Ascending aorta (tissue), 2 donors: ENCODE data around the gene MAF. TPM values are rescaled to one million over a fixed set of nuclear protein-coding genes. Genes with fewer than 3 reads are reported as not detected.

Experiments used
- DNase-seq, 2 donors: peaks; one replicate each; pipeline ENCODE4 v3.0.0-alpha.2; 2019; ENCODE audit warnings: low spot score in 2 of 2
- H3K27ac ChIP-seq, 2 donors: fragments of 200-600 bp; sonication (generic); one replicate each; pipeline ENCODE4 v1.5.1; 2016 to 2017; ENCODE audit warnings: mild to moderate bottlenecking in 1 of 2
- H3K27me3 ChIP-seq: fragments of 200-600 bp; sonication (generic); one replicate; pipeline ENCODE4 v1.5.1; 2017
- H3K36me3 ChIP-seq, 2 donors: fragments of 200-600 bp; sonication (generic); one replicate each; pipeline ENCODE4 v1.5.1; 2016
- H3K4me1 ChIP-seq, 2 donors: fragments of 200-600 bp; sonication (generic); one replicate each; pipeline ENCODE4 v1.5.1; 2016 to 2017; ENCODE audit warnings: mild to moderate bottlenecking in 1 of 2
- H3K4me3 ChIP-seq, 2 donors: fragments of 200-600 bp; sonication (generic); one replicate each; pipeline ENCODE4 v1.5.1; 2016 to 2017; ENCODE audit warnings: mild to moderate bottlenecking in 1 of 2
- H3K9me3 ChIP-seq, 2 donors: fragments of 200-600 bp; sonication (generic); one replicate each; pipeline ENCODE4 v1.5.1; 2016
- intact Hi-C: fragments of 100-400 bp; cut with DNase I; formaldehyde crosslinking; loops from one replicate; pipeline ENCODE4 v1.15.1; 2023
- total RNA-seq: library from RNA; depleted of rRNA; stranded (reverse); fragments of >200 nt; gene quantifications from one replicate; pipeline ENCODE4 v1.1.0, GENCODE V29; 2016
- TF ChIP-seq, protein P1 (sequence below), 3 experiments: fragments of 200-600 bp in 2 of 3; fragments of 450-650 bp in 1 of 3; sonication (generic) in 2 of 3; IDR thresholded peaks; one replicate each; pipeline ENCODE4 v1.5.1; 2016 to 2019; ENCODE audit warnings: antibody characterized with exemption in 3 of 3, mild to moderate bottlenecking in 1 of 3, moderate library complexity in 1 of 3

MAF gene
- total RNA-seq, 1 donor from 2014 or later: 41.1 TPM

DNA sequence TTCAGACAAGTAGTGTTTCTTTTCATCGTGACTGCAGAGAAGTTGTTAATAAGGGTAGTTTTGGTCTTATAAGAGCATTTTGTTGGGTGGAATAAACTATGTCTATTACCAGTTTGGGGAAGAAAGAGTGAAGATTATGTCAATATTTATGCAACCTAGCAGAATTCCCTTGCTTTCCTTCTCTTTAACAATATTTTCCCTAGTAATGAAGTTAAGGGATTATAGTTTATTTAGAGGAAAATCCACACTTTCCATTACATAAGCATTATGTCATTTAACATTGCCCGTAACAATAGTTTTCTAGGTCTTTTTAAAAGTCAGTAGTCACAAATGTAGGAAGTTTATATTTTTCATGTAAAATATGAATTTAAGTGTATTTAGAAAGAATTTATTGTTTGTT lies 2.5 kb upstream of the MAF start:
- no peak for DNase-seq
- Histone ChIP-seq H3K9me3 (no peaks in the 10 kb centered on the region), H3K27ac (no peak overlapping the region), H3K36me3 (no peaks in the 10 kb centered on the region), H3K4me3 (no peak overlapping the region), H3K27me3 (no peaks in the 10 kb centered on the region), H3K4me1 (peaks cover 0 to 13% of the 10 kb centered on the region in 2 donors)
- TF ChIP-seq, protein P1, sequence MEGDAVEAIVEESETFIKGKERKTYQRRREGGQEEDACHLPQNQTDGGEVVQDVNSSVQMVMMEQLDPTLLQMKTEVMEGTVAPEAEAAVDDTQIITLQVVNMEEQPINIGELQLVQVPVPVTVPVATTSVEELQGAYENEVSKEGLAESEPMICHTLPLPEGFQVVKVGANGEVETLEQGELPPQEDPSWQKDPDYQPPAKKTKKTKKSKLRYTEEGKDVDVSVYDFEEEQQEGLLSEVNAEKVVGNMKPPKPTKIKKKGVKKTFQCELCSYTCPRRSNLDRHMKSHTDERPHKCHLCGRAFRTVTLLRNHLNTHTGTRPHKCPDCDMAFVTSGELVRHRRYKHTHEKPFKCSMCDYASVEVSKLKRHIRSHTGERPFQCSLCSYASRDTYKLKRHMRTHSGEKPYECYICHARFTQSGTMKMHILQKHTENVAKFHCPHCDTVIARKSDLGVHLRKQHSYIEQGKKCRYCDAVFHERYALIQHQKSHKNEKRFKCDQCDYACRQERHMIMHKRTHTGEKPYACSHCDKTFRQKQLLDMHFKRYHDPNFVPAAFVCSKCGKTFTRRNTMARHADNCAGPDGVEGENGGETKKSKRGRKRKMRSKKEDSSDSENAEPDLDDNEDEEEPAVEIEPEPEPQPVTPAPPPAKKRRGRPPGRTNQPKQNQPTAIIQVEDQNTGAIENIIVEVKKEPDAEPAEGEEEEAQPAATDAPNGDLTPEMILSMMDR (IDR thresholded peaks at IDR 0.05): no peak
- intact Hi-C loops: loop anchor here (5.0 to 10.0 kb wide), 3 partner anchors 69 to 1478 kb away; no protein-coding TSS in a partner anchor

DNA sequence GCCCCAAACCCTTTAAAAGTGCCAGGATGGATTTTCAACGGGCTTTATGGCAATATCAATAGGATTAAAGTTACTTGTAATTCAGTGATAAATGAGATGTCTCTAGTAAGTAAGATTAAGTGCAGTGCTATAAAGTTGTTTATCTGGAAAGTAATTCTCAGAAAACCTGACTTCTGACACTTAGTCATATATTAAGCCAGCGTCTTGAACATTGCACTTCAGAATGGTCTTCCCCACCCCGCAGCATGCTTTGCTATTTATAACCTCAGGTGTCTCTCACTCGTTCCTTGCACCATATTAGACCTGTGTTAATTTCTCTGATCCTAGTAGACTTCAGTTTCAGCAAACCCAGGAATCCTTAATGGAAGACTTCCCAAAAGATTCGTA lies 2.1 kb upstream of the MAF start:
- DNase-seq: no peak
- Histone ChIP-seq H3K27ac (peak overlapping the region; percentile 6 to 34), H3K4me1 (peaks cover 0 to 11% of the 10 kb centered on the region in 2 donors), H3K9me3 (no peaks in the 10 kb centered on the region), H3K27me3 (no peaks in the 10 kb centered on the region), H3K36me3 (no peaks in the 10 kb centered on the region), H3K4me3 (peak overlapping the region; percentile 80 to 97)
- TF ChIP-seq, protein P1 (IDR thresholded peaks at IDR 0.05): no peak
- intact Hi-C loops: loop anchor here (5.0 to 10.0 kb wide), 3 partner anchors 70 to 1478 kb away; no protein-coding TSS in a partner anchor

DNA sequence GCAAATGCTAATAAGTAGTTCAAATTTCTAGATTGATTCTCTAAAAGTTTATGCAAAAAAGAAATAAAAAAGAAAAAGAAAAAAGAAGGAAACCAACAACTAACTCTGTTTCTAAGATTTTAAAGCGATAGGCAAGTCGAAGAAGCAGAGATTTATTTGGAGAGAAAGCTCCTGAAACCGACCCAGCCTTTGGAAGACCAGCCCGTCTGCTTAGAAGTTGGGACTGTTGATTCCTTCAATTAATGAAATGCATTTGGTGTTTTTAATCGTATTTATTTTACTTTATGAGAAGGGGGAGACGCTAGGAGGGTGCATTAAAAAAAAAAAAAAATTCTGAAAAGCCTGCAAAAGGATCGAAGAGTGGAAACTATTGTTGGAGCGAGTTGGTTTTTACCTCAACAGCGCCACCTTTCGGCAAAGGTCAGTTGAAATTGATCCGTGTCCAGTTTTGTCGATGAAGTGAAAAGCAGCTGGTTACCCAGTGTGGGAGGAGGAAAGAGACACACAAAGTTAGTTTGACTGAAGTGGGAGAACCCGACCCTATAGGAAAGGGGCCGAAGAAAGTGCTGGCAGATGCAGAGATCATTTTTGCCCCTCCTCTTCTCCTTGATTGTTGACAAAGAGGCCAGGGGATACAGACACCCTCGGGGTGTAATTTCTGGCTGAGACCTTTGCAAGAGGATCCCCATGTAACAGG lies 1.5 kb upstream of the MAF start:
- H3K4me3 ChIP-seq: peak overlapping the region; percentile 80 to 97
- TF ChIP-seq, protein P1 (IDR thresholded peaks at IDR 0.05): peak; percentile 59 to 85 (median 67)
- H3K27ac ChIP-seq: peak overlapping the region; percentile 83 to 94
- H3K27me3 ChIP-seq: no peaks in the 10 kb centered on the region
- no peaks in the 10 kb centered on the region for H3K9me3 ChIP-seq
- no peaks in the 10 kb centered on the region for H3K36me3 ChIP-seq
- peak in 1 of 2 donors; percentile 88 for DNase-seq
- intact Hi-C loops: loop anchor here (2.0 to 10.0 kb wide), 7 partner anchors 70 to 1477 kb away; no protein-coding TSS in a partner anchor
- peaks cover 0 to 6% of the 10 kb centered on the region in 2 donors for H3K4me1 ChIP-seq

DNA sequence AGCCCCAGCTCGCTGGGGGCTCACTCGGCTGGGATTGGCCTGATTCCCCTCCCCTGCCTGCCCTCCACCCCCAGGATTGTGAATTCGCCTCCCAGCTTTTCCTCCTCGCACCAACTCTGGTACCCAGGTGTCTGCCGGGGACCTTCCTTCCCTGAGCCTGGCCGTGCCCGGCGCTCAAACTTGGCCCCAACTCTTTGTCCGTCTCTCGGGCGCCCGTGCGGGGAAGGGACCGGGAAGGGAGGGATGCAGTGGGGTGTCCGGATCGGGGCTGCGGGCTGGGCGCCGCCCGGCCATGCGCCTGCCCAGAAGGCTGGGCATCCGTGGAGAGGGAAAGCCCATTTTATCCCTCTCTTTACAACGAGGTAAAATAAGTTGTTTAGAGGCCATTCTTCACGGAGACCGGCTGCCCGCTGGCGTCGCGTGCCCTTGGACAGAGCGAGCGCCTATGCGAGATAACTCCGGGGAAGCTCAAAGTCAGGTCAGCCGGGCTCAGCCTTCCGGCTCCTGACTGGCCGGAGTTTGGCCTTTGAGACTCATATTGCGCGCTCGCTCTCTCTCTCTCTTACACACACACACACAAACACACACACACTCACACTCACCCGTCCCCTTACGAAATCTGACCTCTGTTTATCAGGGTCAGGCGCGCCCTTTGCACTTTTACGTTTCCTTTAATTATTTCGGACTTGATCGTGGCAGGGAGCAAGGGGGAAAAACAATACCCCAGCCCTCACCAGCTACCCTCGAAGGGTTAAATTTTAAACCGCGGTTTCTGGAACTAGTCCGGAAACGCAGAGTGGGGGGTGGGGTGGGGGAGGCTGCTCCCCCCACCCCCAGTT lies 774 bp upstream of the MAF start:
- DNase-seq: peak in 1 of 2 donors; percentile 79
- Histone ChIP-seq H3K27ac (peak overlapping the region; percentile 83 to 94), H3K4me3 (peak overlapping the region; percentile 80 to 97), H3K36me3 (no peaks in the 10 kb centered on the region), H3K4me1 (peaks cover 0 to 5% of the 10 kb centered on the region in 2 donors), H3K9me3 (no peaks in the 10 kb centered on the region), H3K27me3 (no peaks in the 10 kb centered on the region)
- intact Hi-C loops: loop anchor here (2.0 to 10.0 kb wide), 7 partner anchors 71 to 1477 kb away; no protein-coding TSS in a partner anchor
- TF ChIP-seq, protein P1 (IDR thresholded peaks at IDR 0.05): no peak

DNA sequence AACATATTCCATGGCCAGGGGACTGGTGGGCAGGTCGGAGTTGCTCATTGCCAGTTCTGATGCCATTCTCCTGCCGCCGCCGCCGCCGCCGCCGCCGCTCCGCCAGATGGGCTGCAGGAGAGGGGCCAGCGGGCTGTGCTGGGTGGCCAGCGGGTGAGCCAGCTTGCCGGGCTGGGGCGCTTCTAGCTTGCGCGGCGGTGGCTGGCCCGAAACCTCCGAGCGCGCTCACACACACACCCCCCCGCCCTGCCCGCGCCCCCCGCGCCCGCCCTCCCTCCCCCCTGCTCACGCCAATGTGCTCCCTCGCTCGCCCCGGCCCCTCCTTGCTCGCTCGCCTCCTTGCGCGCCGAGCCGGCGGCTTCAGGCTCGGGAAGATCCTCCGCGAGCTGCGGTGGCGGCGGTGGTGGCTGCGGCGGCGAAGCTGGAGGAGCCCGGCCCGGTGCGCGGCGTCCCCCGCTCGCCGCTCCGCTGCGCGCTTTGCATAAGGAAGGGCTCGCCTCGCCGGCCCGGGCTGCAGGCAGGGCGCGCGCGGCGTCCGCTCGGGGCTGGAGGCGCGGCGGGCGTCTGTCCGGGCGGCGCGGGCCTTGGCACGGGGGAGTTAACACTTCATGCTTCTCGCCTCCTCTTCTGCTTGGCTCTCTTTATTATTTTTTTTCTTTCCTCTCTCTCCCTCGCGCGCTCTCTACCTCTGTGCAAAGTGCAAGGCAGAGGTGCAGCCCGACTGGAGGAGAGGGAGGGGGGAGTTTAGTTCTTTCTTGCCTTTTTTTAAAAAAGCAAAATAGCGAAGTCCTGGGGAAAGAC lies 500 bp downstream of the MAF start:
- no peaks in the 10 kb centered on the region for H3K36me3 ChIP-seq
- peak in 1 of 2 donors; percentile 80 for DNase-seq
- H3K4me3 ChIP-seq: peak overlapping the region; percentile 80 to 97
- no peaks in the 10 kb centered on the region for H3K27me3 ChIP-seq
- H3K27ac ChIP-seq: peak overlapping the region; percentile 83 to 94
- TF ChIP-seq, protein P1 (IDR thresholded peaks at IDR 0.05): no peak
- peaks cover 5 to 6% of the 10 kb centered on the region in 2 donors for H3K4me1 ChIP-seq
- intact Hi-C loops: loop anchor here (2.0 to 10.0 kb wide), 8 partner anchors 72 to 1503 kb away; partner anchors contain the start of gene WWOX
- H3K9me3 ChIP-seq: no peaks in the 10 kb centered on the region
